K562 (cell line): ENCODE results near the gene TXN2. TPM values are rescaled to one million over a fixed set of nuclear protein-coding genes. Genes with fewer than 3 reads are reported as not detected.

ENCODE experiments used
- BCLAF1 ChIP-seq, 2 experiments: fragments of 450-650 bp in 1 of 2; IDR thresholded peaks; 2 replicates each; pipeline ENCODE4 v1.6.1; 2011 to 2017; ENCODE audit warnings: low read depth in 2 of 2, antibody characterized with exemption in 1 of 2, borderline replicate concordance in 1 of 2, low read length in 1 of 2, mild to moderate bottlenecking in 1 of 2, mixed read lengths in 1 of 2; ENCODE audit not compliant: control insufficient read depth in 1 of 2
- CGGBP1 ChIP-seq: fragments of 250-450 bp; sonication (Bioruptor Pico); IDR thresholded peaks from 2 replicates; pipeline ENCODE4 v1.9.0; 2021; ENCODE audit warnings: mild to moderate bottlenecking
- CREM ChIP-seq: IDR thresholded peaks from 2 replicates; pipeline ENCODE4 v1.6.1; 2014; ENCODE audit warnings: antibody characterized with exemption, low read depth
- DMBX1 ChIP-seq: fragments of 250-450 bp; sonication (Bioruptor Pico); IDR thresholded peaks from 2 replicates; pipeline ENCODE4 v1.8.0; 2022; ENCODE audit warnings: inconsistent platforms, mild to moderate bottlenecking, moderate library complexity, borderline replicate concordance
- FOXK2 ChIP-seq, 2 experiments: fragments of 450-650 bp; IDR thresholded peaks in 1 of 2; conservative IDR thresholded peaks in 1 of 2; 2 replicates each; pipeline ENCODE4 v1.6.1; 2016; ENCODE audit warnings: low read depth in 2 of 2, mild to moderate bottlenecking in 1 of 2
- HDAC1 ChIP-seq, 2 experiments: fragments of 450-650 bp; IDR thresholded peaks; 2 replicates each; pipeline ENCODE4 v1.6.1; 2016 to 2017; ENCODE audit warnings: inconsistent platforms in 1 of 2, mild to moderate bottlenecking in 1 of 2, moderate library complexity in 1 of 2
- JUND ChIP-seq, 2 experiments: IDR thresholded peaks; 2 replicates in 1 of 2; 3 replicates in 1 of 2; pipeline ENCODE4 v1.6.1; 2011; ENCODE audit warnings: borderline replicate concordance in 2 of 2, low read depth in 2 of 2, low read length in 2 of 2, improper control_type of control experiment in 1 of 2, missing biosample characterization in 1 of 2, missing genetic modification characterization in 1 of 2, missing genetic modification reagents in 1 of 2
- KAT7 ChIP-seq: sonication (generic); formaldehyde crosslinking; IDR thresholded peaks from 2 replicates; pipeline ENCODE4 v1.8.0; 2022; ENCODE audit warnings: missing genetic modification reagents, mild to moderate bottlenecking, borderline replicate concordance
- KLF13 ChIP-seq: fragments of 450-650 bp; IDR thresholded peaks from 2 replicates; pipeline ENCODE4 v1.6.1; 2016; ENCODE audit warnings: missing genetic modification characterization, low read depth, mild to moderate bottlenecking, missing compliant biosample characterization, moderate library complexity, borderline replicate concordance
- MLX ChIP-seq, 2 experiments: fragments of 450-650 bp in 1 of 2; sonication (generic) in 1 of 2; formaldehyde crosslinking; conservative IDR thresholded peaks; 2 replicates each; pipeline versions ENCODE4 v1.4.0 to v1.8.1; 2020 to 2022; ENCODE audit warnings: mild to moderate bottlenecking in 1 of 2, missing genetic modification reagents in 1 of 2
- MTA1 ChIP-seq: fragments of 450-650 bp; IDR thresholded peaks from 2 replicates; pipeline ENCODE4 v1.6.1; 2017; ENCODE audit warnings: borderline replicate concordance
- NFE2 ChIP-seq: IDR thresholded peaks from 2 replicates; pipeline ENCODE4 v1.6.1; 2014; ENCODE audit warnings: antibody characterized with exemption, low read depth
- RFX1 ChIP-seq: fragments of 450-650 bp; IDR thresholded peaks from 2 replicates; pipeline ENCODE4 v1.6.1; 2016; ENCODE audit warnings: mild to moderate bottlenecking, moderate library complexity
- SRSF9 ChIP-seq: fragments of 200-400 bp; formaldehyde crosslinking; IDR thresholded peaks from 2 replicates; pipeline ENCODE4 v1.6.1; 2017; ENCODE audit warnings: low read depth, low read length, borderline replicate concordance
- XRCC4 ChIP-seq: IDR thresholded peaks from one replicate; pipeline ENCODE4 v1.6.1; 2011; ENCODE audit not compliant: insufficient read depth, insufficient read length; ENCODE audit errors: extremely low read depth
- ZNF174 ChIP-seq: fragments of 250-450 bp; sonication (Bioruptor Pico); IDR thresholded peaks from 2 replicates; pipeline ENCODE4 v1.4.0; 2020; ENCODE audit warnings: mild to moderate bottlenecking
- ZNF431 ChIP-seq: sonication (generic); formaldehyde crosslinking; IDR thresholded peaks from 2 replicates; pipeline ENCODE4 v1.8.0; 2022; ENCODE audit warnings: mild to moderate bottlenecking, missing genetic modification reagents
- ZNF639 ChIP-seq, 2 experiments: fragments of 200-800 bp in 1 of 2; sonication (Bioruptor generic) in 1 of 2; sonication (generic) in 1 of 2; formaldehyde crosslinking in 1 of 2; IDR thresholded peaks in 1 of 2; conservative IDR thresholded peaks in 1 of 2; 2 replicates each; pipeline versions ENCODE4 v1.5.0 to v1.6.1; 2016 to 2020; ENCODE audit warnings: missing compliant biosample characterization in 1 of 2, missing genetic modification characterization in 1 of 2, missing genetic modification reagents in 1 of 2
- ZNF764 ChIP-seq: fragments of 250-450 bp; sonication (Bioruptor Pico); IDR thresholded peaks from 2 replicates; pipeline ENCODE4 v1.4.0; 2020; ENCODE audit warnings: low read depth, mild to moderate bottlenecking, moderate library complexity
- polyA plus RNA-seq, 8 experiments: library from polyadenylated mRNA; depleted of rRNA in 4 of 8; stranded (reverse) in 5 of 8; unstranded in 3 of 8; fragments of >200 nt; fragmentation: Nextera tagmentation in 2 of 8; fragmentation: Illumina TruSeq in 1 of 8; extraction: Ambion mirVana in 2 of 8; extraction: Trizol in 1 of 8; gene quantifications; 2 replicates each; pipeline versions ENCODE4 v1.2.1 to v1.2.3, GENCODE V29; 2011 to 2014; ENCODE audit warnings: inconsistent platforms in 1 of 8, missing spikeins in 1 of 8
- total RNA-seq, 7 experiments: library from RNA; depleted of rRNA in 6 of 7; stranded (reverse); fragments of >200 nt in 6 of 7; fragmentation: Illumina TruSeq in 2 of 7; extraction: Trizol in 2 of 7; gene quantifications; 2 replicates each; pipeline versions ENCODE4 v1.2.1 to v1.2.3, GENCODE V29; 2011 to 2021; ENCODE audit warnings: low replicate concordance in 1 of 7
- TF ChIP-seq, protein P1 (sequence below), 2 experiments: fragments of 450-650 bp; IDR thresholded peaks; 2 replicates each; pipeline ENCODE4 v1.6.1; 2016

Gene TXN2
- total and polyA plus RNA-seq, 9 of the 15 experiments (the other 6 are each of a cell fraction or from before 2014, with no cell fraction given), result 48.5 to 399 (median 118) TPM

GRCh38 chr22:36478966-36479365 lies 2.5 kb downstream of the TXN2 start (continued):
- TF ChIP-seq, protein P1, sequence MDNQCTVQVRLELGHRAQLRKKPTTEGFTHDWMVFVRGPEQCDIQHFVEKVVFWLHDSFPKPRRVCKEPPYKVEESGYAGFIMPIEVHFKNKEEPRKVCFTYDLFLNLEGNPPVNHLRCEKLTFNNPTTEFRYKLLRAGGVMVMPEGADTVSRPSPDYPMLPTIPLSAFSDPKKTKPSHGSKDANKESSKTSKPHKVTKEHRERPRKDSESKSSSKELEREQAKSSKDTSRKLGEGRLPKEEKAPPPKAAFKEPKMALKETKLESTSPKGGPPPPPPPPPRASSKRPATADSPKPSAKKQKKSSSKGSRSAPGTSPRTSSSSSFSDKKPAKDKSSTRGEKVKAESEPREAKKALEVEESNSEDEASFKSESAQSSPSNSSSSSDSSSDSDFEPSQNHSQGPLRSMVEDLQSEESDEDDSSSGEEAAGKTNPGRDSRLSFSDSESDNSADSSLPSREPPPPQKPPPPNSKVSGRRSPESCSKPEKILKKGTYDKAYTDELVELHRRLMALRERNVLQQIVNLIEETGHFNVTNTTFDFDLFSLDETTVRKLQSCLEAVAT (IDR thresholded peaks at IDR 0.05), result peak in 1 of 2 experiments; percentile 79; a peak in 1 of 4 replicates
- no peak for TF ChIP-seq RFX1
- 0 out of 2 replicates have a peak, but pooled peaks have one; percentile 29 for TF ChIP-seq DMBX1 (CRISPR knock-in tag)
- TF ChIP-seq JUND (IDR thresholded peaks at IDR 0.05; ENCODE audit: borderline replicate concordance, low read depth, low read length), result peak; percentile 90
- TF ChIP-seq JUND (tag; IDR thresholded peaks at IDR 0.05; ENCODE audit: borderline replicate concordance, low read depth, low read length), result peak; percentile 73; the same call in 1 of the 3 replicates
- TF ChIP-seq KAT7 (CRISPR knock-in tag), result no peak
- TF ChIP-seq XRCC4, result no peak
- 0 out of 2 replicates have a peak, but pooled peaks have one; percentile 44 for TF ChIP-seq MTA1
- TF ChIP-seq ZNF764 (CRISPR knock-in tag), result no peak
- TF ChIP-seq ZNF431, result no peak
- no peak for TF ChIP-seq BCLAF1 (IDR thresholded peaks at IDR 0.05; ENCODE audit: borderline replicate concordance in 1 of 2, control insufficient read depth in 1 of 2, low read depth in 2 of 2, low read length in 1 of 2)
- no peak for TF ChIP-seq SRSF9
- no peak; a peak in 1 of 4 replicates for TF ChIP-seq ZNF639 (CRISPR knock-in tag; conservative IDR thresholded peaks at IDR 0.05 in 1 of 2, IDR thresholded peaks at IDR 0.05 in 1 of 2)
- TF ChIP-seq MLX (CRISPR knock-in tag; conservative IDR thresholded peaks at IDR 0.05), result no peak
- TF ChIP-seq CGGBP1 (CRISPR knock-in tag), result no peak
- no peak for TF ChIP-seq ZNF174 (CRISPR knock-in tag)
- TF ChIP-seq NFE2, result peak; percentile 33; the same call in 1 of the 2 replicates
- TF ChIP-seq KLF13 (tag), result no peak
- TF ChIP-seq HDAC1 (IDR thresholded peaks at IDR 0.05), result no peak
- peak; percentile 57 to 73; a peak in 1 of 4 replicates for TF ChIP-seq FOXK2 (conservative IDR thresholded peaks at IDR 0.05 in 1 of 2, IDR thresholded peaks at IDR 0.05 in 1 of 2; ENCODE audit: low read depth in 2 of 2)
- TF ChIP-seq CREM, result peak; percentile 42; the same call in 1 of the 2 replicates
